GM18505 (cell line): ENCODE data around the gene SLC6A12.

Experiments
- ATAC-seq: cut with Tn5 transposase; IDR thresholded peaks from one replicate; pipeline ENCODE4 v1.9.1; 2021; ENCODE audit not compliant: unreplicated experiment
- POLR2A ChIP-seq: IDR thresholded peaks from 4 replicates; pipeline ENCODE4 v1.6.1; 2011; ENCODE audit warnings: borderline replicate concordance; ENCODE audit not compliant: insufficient read depth, insufficient read length; ENCODE audit errors: extremely low read depth

Gene SLC6A12

GRCh38 chr12:214003-214741 is at the start of gene SLC6A12:
Gene SLC6A12, minus strand, starts transcription at chr12:214157. Its CDS starts 4,171 bp downstream, at chr12:209986.
- no peak for TF ChIP-seq POLR2A
- ATAC-seq, result no peak

- no peak for TF ChIP-seq POLR2A
- no peak for ATAC-seq
These were observed 49.6 kb upstream of the SLC6A12 start for GRCh38 chr12:263574-263973.

- TF ChIP-seq POLR2A, result no peak
- no peak for ATAC-seq
These were observed 48.9 kb upstream of the SLC6A12 start, which contains the start of gene SLC6A13 for GRCh38 chr12:262817-263216. Gene SLC6A13, minus strand, starts transcription at chr12:262836. Its CDS starts 2,784 bp downstream, at chr12:260052.

GRCh38 chr12:262113-262512 is 48.2 kb upstream of the SLC6A12 start:
- no peak for TF ChIP-seq POLR2A

GRCh38 chr12:257521-258321 is 43.8 kb upstream of the SLC6A12 start:
- no peak for ATAC-seq
- TF ChIP-seq POLR2A, result no peak

More at GRCh38 chr12:262113-262512, 48.2 kb upstream of the SLC6A12 start:
- ATAC-seq, result no peak

GRCh38 chr12:256958-257357 is 43.0 kb upstream of the SLC6A12 start:
- TF ChIP-seq POLR2A, result no peak
- no peak for ATAC-seq

GRCh38 chr12:256225-256624 is 42.3 kb upstream of the SLC6A12 start:
- no peak for TF ChIP-seq POLR2A
- no peak for ATAC-seq

- TF ChIP-seq POLR2A, result no peak
- ATAC-seq, result no peak
These were observed 41.0 kb upstream of the SLC6A12 start for GRCh38 chr12:254912-255311.

- no peak for TF ChIP-seq POLR2A
- ATAC-seq, result no peak
These were observed 40.1 kb upstream of the SLC6A12 start for GRCh38 chr12:254039-254438.

GRCh38 chr12:253116-253831 is 39.3 kb upstream of the SLC6A12 start:
- TF ChIP-seq POLR2A, result no peak
- ATAC-seq, result no peak

- TF ChIP-seq POLR2A, result no peak
- ATAC-seq, result no peak
These were observed 38.7 kb upstream of the SLC6A12 start for GRCh38 chr12:252636-253035.

GRCh38 chr12:247271-247670 is 33.3 kb upstream of the SLC6A12 start:
- no peak for ATAC-seq
- TF ChIP-seq POLR2A, result no peak

GRCh38 chr12:243381-243780 is 29.4 kb upstream of the SLC6A12 start:
- no peak for TF ChIP-seq POLR2A
- no peak for ATAC-seq
